Measurements from ENCODE around the gene S100A16.

GRCh38 chr1:153563483-153563901 is 49.4 kb downstream of the S100A16 start:
- TF ChIP-seq, protein P1, sequence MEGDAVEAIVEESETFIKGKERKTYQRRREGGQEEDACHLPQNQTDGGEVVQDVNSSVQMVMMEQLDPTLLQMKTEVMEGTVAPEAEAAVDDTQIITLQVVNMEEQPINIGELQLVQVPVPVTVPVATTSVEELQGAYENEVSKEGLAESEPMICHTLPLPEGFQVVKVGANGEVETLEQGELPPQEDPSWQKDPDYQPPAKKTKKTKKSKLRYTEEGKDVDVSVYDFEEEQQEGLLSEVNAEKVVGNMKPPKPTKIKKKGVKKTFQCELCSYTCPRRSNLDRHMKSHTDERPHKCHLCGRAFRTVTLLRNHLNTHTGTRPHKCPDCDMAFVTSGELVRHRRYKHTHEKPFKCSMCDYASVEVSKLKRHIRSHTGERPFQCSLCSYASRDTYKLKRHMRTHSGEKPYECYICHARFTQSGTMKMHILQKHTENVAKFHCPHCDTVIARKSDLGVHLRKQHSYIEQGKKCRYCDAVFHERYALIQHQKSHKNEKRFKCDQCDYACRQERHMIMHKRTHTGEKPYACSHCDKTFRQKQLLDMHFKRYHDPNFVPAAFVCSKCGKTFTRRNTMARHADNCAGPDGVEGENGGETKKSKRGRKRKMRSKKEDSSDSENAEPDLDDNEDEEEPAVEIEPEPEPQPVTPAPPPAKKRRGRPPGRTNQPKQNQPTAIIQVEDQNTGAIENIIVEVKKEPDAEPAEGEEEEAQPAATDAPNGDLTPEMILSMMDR (conservative IDR thresholded peaks at IDR 0.05; ENCODE audit: low read length), result no peak
- TF ChIP-seq EZH2phosphoT487 (IDR thresholded peaks at IDR 0.05; ENCODE audit: borderline replicate concordance, low read depth, low read length), result no peak
